ENCODE results near the gene PARL. TPM values are rescaled to one million over a fixed set of nuclear protein-coding genes. Genes with fewer than 3 reads are reported as not detected.

The PARL gene
- total and polyA plus RNA-seq, 9 of the 15 experiments (the other 6 are each of a cell fraction or from before 2014, with no cell fraction given), result 39.5 to 82.4 (median 57.4) TPM

- Histone ChIP-seq H3K4me3 (no peak overlapping the region), H3K9ac (ENCODE audit: insufficient read depth in 1 of 2, low read depth in 2 of 2, low read length in 2 of 2) (no peak overlapping the region), H2AFZ (ENCODE audit: low read depth, low read length) (no peak overlapping the region), H3K36me3 (ENCODE audit: control insufficient read depth, insufficient read depth, low read length) (peaks cover 69% of the 10 kb centered on the region), H3K4me1 (replicated peaks in 1 of 2; ENCODE audit: control insufficient read depth in 2 of 2, insufficient read depth in 2 of 2, low read length in 2 of 2) (no peaks in the 10 kb centered on the region), H3K9me1 (ENCODE audit: control insufficient read depth, insufficient read depth, low read length) (no peaks in the 10 kb centered on the region), H3K9me3 (replicated peaks; ENCODE audit: control insufficient read depth, insufficient read depth, low read depth, low read length) (no peaks in the 10 kb centered on the region), H3K4me2 (ENCODE audit: insufficient read depth, low read length) (no peak overlapping the region), H3K27ac (ENCODE audit: extremely low read depth, low read depth, low read length) (no peak overlapping the region), H4K20me1 (replicated peaks; ENCODE audit: control insufficient read depth, insufficient read depth, low read length) (no peaks in the 10 kb centered on the region), H3K79me2 (ENCODE audit: control insufficient read depth, insufficient read depth, low read length) (peaks cover 6% of the 10 kb centered on the region; the same call in 1 of the 3 replicates), H3K27me3 (ENCODE audit: control insufficient read depth in 2 of 2, insufficient read depth in 2 of 2, low read length in 2 of 2) (no peaks in the 10 kb centered on the region)
- BruUV-seq (replicated peaks), result no TSS peak
- POLR2A ChIA-PET, result interaction anchor here (1.7 kb wide), 1 partner anchor 14 kb away, joined by 4 read pairs; no protein-coding TSS in a partner anchor
- intact Hi-C loops (cut with micrococcal nuclease), result no loop called here
- in situ Hi-C loops (cut with MboI), result no loop called here
- CTCF ChIA-PET (ENCODE audit: low intra/inter-chr PET ratio), result no interaction called here
- ATAC-seq (no peak), FAIRE-seq (no peak), DNase-seq (ENCODE audit: extremely low read depth in 1 of 4, low spot score in 3 of 4) (no peak)
- 94% methylated on average over 4 of the region's 4 CpGs for whole genome bisulfite sequencing (ENCODE audit: insufficient coverage, low coverage, missing lambda C conversion rate)
- TF ChIP-seq ZNF766 (CRISPR knock-in tag; conservative IDR thresholded peaks at IDR 0.05) (no peak), GABPB2 (CRISPR knock-in tag; conservative IDR thresholded peaks at IDR 0.05) (no peak), XRCC4 (IDR thresholded peaks at IDR 0.05; ENCODE audit: extremely low read depth, insufficient read depth, insufficient read length) (no peak), XRCC5 (IDR thresholded peaks at IDR 0.05; ENCODE audit: low read depth, low read length) (no peak), ZNF707 (CRISPR knock-in tag; conservative IDR thresholded peaks at IDR 0.05) (no peak), ZNF717 (CRISPR knock-in tag; IDR thresholded peaks at IDR 0.05) (no peak), ZBTB9 (CRISPR knock-in tag; IDR thresholded peaks at IDR 0.05) (no peak), SP2 (IDR thresholded peaks at IDR 0.05; ENCODE audit: extremely low read depth, low read depth, low read length, poor library complexity, severe bottlenecking) (no peak), NR0B1 (IDR thresholded peaks at IDR 0.05; ENCODE audit: partially characterized antibody) (no peak), PHF8 (IDR thresholded peaks at IDR 0.05; ENCODE audit: borderline replicate concordance, low read length) (no peak), ZNF318 (IDR thresholded peaks at IDR 0.05; ENCODE audit: borderline replicate concordance in 1 of 2, low read depth in 1 of 2) (no peak), SRSF1 (IDR thresholded peaks at IDR 0.05; ENCODE audit: low read depth, low read length) (no peak)
Observed at GRCh38 chr3:183845090-183845489, 39.6 kb downstream of the PARL start.
